DOHH2 (cell line): ENCODE results near the gene GAS2L3.
"Not testable (repeated sequence)": the region's sequence is repeated elsewhere in the genome, so short reads cannot be mapped to it uniquely, and the experiment has no call there.

Source experiments
- H3F3A ChIP-seq: fragments of 200-600 bp; sonication (generic), shearing (Covaris generic); 2 replicates; pipeline ENCODE4 v1.6.0; 2016; ENCODE audit warnings: antibody characterized with exemption, mild to moderate bottlenecking; ENCODE audit not compliant: control insufficient read depth, insufficient read depth
- H3K27ac ChIP-seq: fragments of 200-600 bp; sonication (generic); 2 replicates; pipeline ENCODE4 v1.5.1; 2014; ENCODE audit warnings: low read depth, mild to moderate bottlenecking, low read length, moderate library complexity
- H3K27me3 ChIP-seq: fragments of 200-600 bp; sonication (generic); 2 replicates; pipeline ENCODE4 v1.6.1; 2014; ENCODE audit warnings: mild to moderate bottlenecking, low read length, mixed read lengths; ENCODE audit not compliant: control insufficient read depth
- H3K36me3 ChIP-seq: fragments of 200-600 bp; sonication (generic); 2 replicates; pipeline ENCODE4 v1.6.1; 2014; ENCODE audit warnings: mild to moderate bottlenecking, low read length, moderate library complexity, mixed read lengths; ENCODE audit not compliant: control insufficient read depth
- H3K4me1 ChIP-seq: fragments of 200-600 bp; sonication (generic); 2 replicates; pipeline ENCODE4 v1.6.1; 2014; ENCODE audit warnings: mild to moderate bottlenecking, low read length, mixed read lengths; ENCODE audit not compliant: control insufficient read depth
- H3K4me2 ChIP-seq: fragments of 200-600 bp; sonication (generic); 2 replicates; pipeline ENCODE4 v1.6.0; 2014; ENCODE audit warnings: mild to moderate bottlenecking, low read length, moderate library complexity
- H3K4me3 ChIP-seq: fragments of 200-600 bp; sonication (generic); 2 replicates; pipeline ENCODE4 v1.5.1; 2014; ENCODE audit warnings: mild to moderate bottlenecking, low read length, mixed read lengths
- H3K79me2 ChIP-seq: fragments of 200-600 bp; sonication (generic); 2 replicates; pipeline ENCODE4 v1.6.1; 2014; ENCODE audit warnings: mild to moderate bottlenecking, low read length, mixed read lengths; ENCODE audit not compliant: control insufficient read depth
- H3K9me2 ChIP-seq: fragments of 200-600 bp; sonication (generic); replicated peaks from 2 replicates; pipeline ENCODE4 v1.6.1; 2014; ENCODE audit warnings: mild to moderate bottlenecking, low read length, mixed read lengths; ENCODE audit not compliant: control insufficient read depth
- H3K9me3 ChIP-seq: fragments of 200-600 bp; sonication (generic); 2 replicates; pipeline ENCODE4 v1.6.1; 2014; ENCODE audit warnings: antibody characterized with exemption, low read length, mixed read lengths; ENCODE audit not compliant: control insufficient read depth, insufficient read depth
- H4K20me1 ChIP-seq: fragments of 200-600 bp; sonication (generic); 2 replicates; pipeline ENCODE4 v1.6.0; 2014; ENCODE audit warnings: low read depth, mild to moderate bottlenecking, antibody characterized with exemption, low read length, moderate library complexity; ENCODE audit not compliant: control insufficient read depth, insufficient read depth
- EZH2phosphoT487 ChIP-seq: fragments of 200-600 bp; sonication (generic); IDR thresholded peaks from 2 replicates; pipeline ENCODE4 v1.6.1; 2017; ENCODE audit warnings: borderline replicate concordance, mild to moderate bottlenecking, antibody characterized with exemption, low read length, moderate library complexity, mixed read lengths
- TF ChIP-seq, protein P1 (sequence below): fragments of 200-600 bp; sonication (generic); IDR thresholded peaks from one replicate; pipeline ENCODE4 v1.5.1; 2014; ENCODE audit warnings: antibody characterized with exemption, mild to moderate bottlenecking, low read depth, low read length; ENCODE audit not compliant: poor library complexity, severe bottlenecking

The GAS2L3 gene

DNA sequence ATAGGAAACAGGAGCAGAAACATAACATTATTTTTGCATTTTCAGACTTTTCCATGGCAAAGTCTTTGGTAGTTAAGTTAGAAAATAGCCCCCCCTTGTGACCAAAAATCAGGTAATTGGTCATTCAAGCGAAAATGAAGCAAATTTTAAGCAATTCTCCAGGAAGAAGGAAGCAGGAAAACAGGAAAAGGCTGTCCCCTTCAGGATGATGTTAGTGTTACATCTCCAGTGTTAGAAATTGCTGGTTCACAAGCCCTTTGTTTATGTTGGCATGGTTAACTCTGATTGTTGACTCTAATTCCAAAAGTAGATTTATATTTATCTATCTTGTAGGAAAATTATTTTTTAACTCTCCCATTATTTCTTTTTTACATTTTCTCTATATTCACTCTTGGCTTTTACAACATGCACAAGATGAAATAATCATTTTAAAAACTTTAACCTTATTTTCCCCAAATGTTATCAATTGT lies 18.8 kb upstream of the GAS2L3 start:
- Histone ChIP-seq H4K20me1 (no peaks in the 10 kb centered on the region), H3K27ac (no peak overlapping the region), H3K4me1 (no peaks in the 10 kb centered on the region), H3K79me2 (no peaks in the 10 kb centered on the region), H3F3A (no peaks in the 10 kb centered on the region), H3K27me3 (no peaks in the 10 kb centered on the region), H3K9me3 (no peaks in the 10 kb centered on the region), H3K4me2 (no peak overlapping the region), H3K4me3 (no peak overlapping the region), H3K36me3 (no peaks in the 10 kb centered on the region), H3K9me2 (no peaks in the 10 kb centered on the region)
- TF ChIP-seq, protein P1, sequence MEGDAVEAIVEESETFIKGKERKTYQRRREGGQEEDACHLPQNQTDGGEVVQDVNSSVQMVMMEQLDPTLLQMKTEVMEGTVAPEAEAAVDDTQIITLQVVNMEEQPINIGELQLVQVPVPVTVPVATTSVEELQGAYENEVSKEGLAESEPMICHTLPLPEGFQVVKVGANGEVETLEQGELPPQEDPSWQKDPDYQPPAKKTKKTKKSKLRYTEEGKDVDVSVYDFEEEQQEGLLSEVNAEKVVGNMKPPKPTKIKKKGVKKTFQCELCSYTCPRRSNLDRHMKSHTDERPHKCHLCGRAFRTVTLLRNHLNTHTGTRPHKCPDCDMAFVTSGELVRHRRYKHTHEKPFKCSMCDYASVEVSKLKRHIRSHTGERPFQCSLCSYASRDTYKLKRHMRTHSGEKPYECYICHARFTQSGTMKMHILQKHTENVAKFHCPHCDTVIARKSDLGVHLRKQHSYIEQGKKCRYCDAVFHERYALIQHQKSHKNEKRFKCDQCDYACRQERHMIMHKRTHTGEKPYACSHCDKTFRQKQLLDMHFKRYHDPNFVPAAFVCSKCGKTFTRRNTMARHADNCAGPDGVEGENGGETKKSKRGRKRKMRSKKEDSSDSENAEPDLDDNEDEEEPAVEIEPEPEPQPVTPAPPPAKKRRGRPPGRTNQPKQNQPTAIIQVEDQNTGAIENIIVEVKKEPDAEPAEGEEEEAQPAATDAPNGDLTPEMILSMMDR: peak; percentile 55
- no peak for TF ChIP-seq EZH2phosphoT487

- Histone ChIP-seq H3K4me3 (no peak overlapping the region), H4K20me1 (no peaks in the 10 kb centered on the region), H3K4me1 (no peaks in the 10 kb centered on the region), H3K79me2 (no peaks in the 10 kb centered on the region), H3K9me3 (no peaks in the 10 kb centered on the region), H3K27ac (no peak overlapping the region), H3K4me2 (no peak overlapping the region), H3F3A (no peaks in the 10 kb centered on the region), H3K27me3 (no peaks in the 10 kb centered on the region), H3K36me3 (no peaks in the 10 kb centered on the region), H3K9me2 (no peaks in the 10 kb centered on the region)
- TF ChIP-seq, protein P1: no peak
Measured at GRCh38 chr12:100555722-100556121, 17.8 kb upstream of the GAS2L3 start.

DNA sequence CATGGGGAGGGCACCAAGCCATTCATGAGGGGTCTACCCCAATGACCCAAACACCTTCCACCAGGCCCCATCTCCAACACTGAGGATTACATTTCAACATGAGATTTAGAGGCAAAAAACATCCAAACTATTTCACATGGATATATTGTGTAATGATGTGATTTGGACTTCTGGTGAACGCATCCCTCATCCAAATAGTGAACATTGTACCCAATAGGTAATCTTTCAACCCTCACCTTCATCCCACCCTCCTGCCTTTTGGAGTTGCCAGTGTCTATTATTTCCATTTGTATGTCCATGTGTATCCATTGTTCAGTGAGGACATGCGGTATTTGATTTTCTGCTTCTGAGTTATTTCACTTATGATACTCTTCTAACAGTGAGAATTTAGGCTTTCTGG lies 16.1 kb upstream of the GAS2L3 start:
- Histone ChIP-seq H3K36me3 (no peaks in the 10 kb centered on the region), H3K4me2 (no peak overlapping the region), H3K27ac (no peak overlapping the region), H3F3A (no peaks in the 10 kb centered on the region), H3K4me3 (no peak overlapping the region), H3K4me1 (no peaks in the 10 kb centered on the region), H3K79me2 (no peaks in the 10 kb centered on the region), H4K20me1 (no peaks in the 10 kb centered on the region), H3K9me2 (no peaks in the 10 kb centered on the region), H3K9me3 (no peaks in the 10 kb centered on the region), H3K27me3 (no peaks in the 10 kb centered on the region)
- TF ChIP-seq, protein P1: no peak
- no peak for TF ChIP-seq EZH2phosphoT487

- not testable (repeated sequence) for H3K4me2 ChIP-seq, H3K9me2 ChIP-seq, H3K4me1 ChIP-seq, H3K36me3 ChIP-seq, H3F3A ChIP-seq, H3K4me3 ChIP-seq, H3K79me2 ChIP-seq, H4K20me1 ChIP-seq, H3K27ac ChIP-seq, H3K9me3 ChIP-seq, H3K27me3 ChIP-seq
Measured at GRCh38 chr12:100559261-100559660, 14.2 kb upstream of the GAS2L3 start.
